SU-DHL-6 (cell line): ENCODE measurements around the gene PSMB1.
A peak's percentile ranks its signal among the peaks of the same experiment; 100 is the strongest.

ENCODE experiments used
- H2AFZ ChIP-seq: fragments of 200-600 bp; sonication (generic); 2 replicates; pipeline ENCODE4 v1.6.1; 2014; ENCODE audit warnings: low read depth, mild to moderate bottlenecking, moderate library complexity, mixed read lengths, antibody characterized with exemption, low read length; ENCODE audit not compliant: severe bottlenecking
- H3F3A ChIP-seq: fragments of 200-600 bp; shearing (Covaris generic); 2 replicates; pipeline ENCODE4 v1.6.0; 2016; ENCODE audit warnings: antibody characterized with exemption, mild to moderate bottlenecking; ENCODE audit not compliant: insufficient read depth
- H3K27ac ChIP-seq: fragments of 200-600 bp; sonication (generic); 2 replicates; pipeline ENCODE4 v1.5.1; 2016; ENCODE audit warnings: low read depth, mild to moderate bottlenecking, low read length, moderate library complexity, mixed read lengths
- H3K27me3 ChIP-seq: fragments of 200-600 bp; sonication (generic), shearing (Covaris generic); 2 replicates; pipeline ENCODE4 v1.6.0; 2014; ENCODE audit warnings: mild to moderate bottlenecking, low read length
- H3K36me3 ChIP-seq: fragments of 200-600 bp; sonication (generic); 2 replicates; pipeline ENCODE4 v1.6.1; 2014; ENCODE audit warnings: mild to moderate bottlenecking, low read length, mixed read lengths
- H3K4me2 ChIP-seq: fragments of 300-600, 200-600 bp; shearing (Covaris generic), sonication (generic); 2 replicates; pipeline ENCODE4 v1.6.0; 2014; ENCODE audit warnings: low read length, low read depth, mild to moderate bottlenecking; ENCODE audit not compliant: poor library complexity, severe bottlenecking
- H3K4me3 ChIP-seq: fragments of 200-600 bp; sonication (generic); 2 replicates; pipeline ENCODE4 v1.5.1; 2014; ENCODE audit warnings: antibody characterized with exemption, low read length, mild to moderate bottlenecking, mixed read lengths; ENCODE audit not compliant: insufficient read depth, poor library complexity, severe bottlenecking
- H3K79me2 ChIP-seq: fragments of 200-600 bp; sonication (generic); 2 replicates; pipeline ENCODE4 v1.6.1; 2014; ENCODE audit warnings: mild to moderate bottlenecking, low read length, moderate library complexity; ENCODE audit not compliant: insufficient read depth
- H3K9ac ChIP-seq: fragments of 200-600 bp; sonication (generic); 2 replicates; pipeline ENCODE4 v1.7.0; 2014; ENCODE audit warnings: mild to moderate bottlenecking, low read length
- H3K9me2 ChIP-seq: fragments of 200-600 bp; sonication (generic); replicated peaks from 2 replicates; pipeline ENCODE4 v1.6.1; 2014; ENCODE audit warnings: low read length; ENCODE audit not compliant: insufficient read depth
- H3K9me3 ChIP-seq: fragments of 200-600 bp; sonication (generic); 2 replicates; pipeline ENCODE4 v1.6.1; 2014; ENCODE audit warnings: low read length, mixed read lengths; ENCODE audit not compliant: insufficient read depth
- H4K20me1 ChIP-seq: fragments of 200-600 bp; sonication (generic); 2 replicates; pipeline ENCODE4 v1.6.1; 2014; ENCODE audit warnings: low read depth, mild to moderate bottlenecking, antibody characterized with exemption, low read length, moderate library complexity, mixed read lengths
- CTCF ChIP-seq: fragments of 200-600 bp; sonication (generic); IDR thresholded peaks from one replicate; pipeline ENCODE4 v1.5.1; 2017; ENCODE audit warnings: antibody characterized with exemption, mild to moderate bottlenecking, low read length, moderate library complexity; ENCODE audit not compliant: insufficient read depth, poor library complexity, severe bottlenecking
- EZH2phosphoT487 ChIP-seq: fragments of 200-600 bp; sonication (generic), shearing (Covaris generic); conservative IDR thresholded peaks from 2 replicates; pipeline ENCODE4 v1.6.1; 2018; ENCODE audit warnings: mild to moderate bottlenecking, antibody characterized with exemption, low read length, moderate library complexity, mixed read lengths

The PSMB1 gene

GRCh38 chr6:170553534-170554012 lies 466 bp upstream of the PSMB1 start:
- Histone ChIP-seq H3K9me3 (no peaks in the 10 kb centered on the region), H3K4me2 (peak overlapping the region; percentile 91), H3K27ac (peak overlapping the region; percentile 69), H3K36me3 (peaks cover 12% of the 10 kb centered on the region), H3F3A (peaks cover 9% of the 10 kb centered on the region), H2AFZ (peak overlapping the region; percentile 90), H3K4me3 (peak overlapping the region; percentile 98), H4K20me1 (peaks cover 23% of the 10 kb centered on the region; the same call in 1 of the 2 replicates), H3K9me2 (no peaks in the 10 kb centered on the region), H3K27me3 (no peaks in the 10 kb centered on the region), H3K79me2 (peaks cover 83% of the 10 kb centered on the region), H3K9ac (peak overlapping the region; percentile 87)
- TF ChIP-seq EZH2phosphoT487 (no peak), CTCF (no peak)

GRCh38 chr6:170545405-170545804 lies 7.7 kb downstream of the PSMB1 start:
- peaks cover 28% of the 10 kb centered on the region for H4K20me1 ChIP-seq
- no peak overlapping the region for H2AFZ ChIP-seq
- H3F3A ChIP-seq: peaks cover 1% of the 10 kb centered on the region; the same call in 1 of the 2 replicates
- H3K79me2 ChIP-seq: peaks cover 60% of the 10 kb centered on the region
- H3K9ac ChIP-seq: no peak overlapping the region
- TF ChIP-seq CTCF (no peak), EZH2phosphoT487 (no peak)
- no peak overlapping the region for H3K4me3 ChIP-seq
- no peaks in the 10 kb centered on the region for H3K9me2 ChIP-seq
- no peak overlapping the region for H3K4me2 ChIP-seq
- H3K36me3 ChIP-seq: peaks cover 75% of the 10 kb centered on the region
- H3K27me3 ChIP-seq: no peaks in the 10 kb centered on the region
- H3K9me3 ChIP-seq: no peaks in the 10 kb centered on the region
- no peak overlapping the region for H3K27ac ChIP-seq

GRCh38 chr6:170542031-170542719 lies 10.9 kb downstream of the PSMB1 start:
- no peaks in the 10 kb centered on the region for H3K9me2 ChIP-seq
- peaks cover 44% of the 10 kb centered on the region for H3K79me2 ChIP-seq
- peaks cover 70% of the 10 kb centered on the region for H3K36me3 ChIP-seq
- no peak overlapping the region for H3K9ac ChIP-seq
- no peak overlapping the region for H3K4me3 ChIP-seq
- no peak overlapping the region for H3K27ac ChIP-seq
- H2AFZ ChIP-seq: no peak overlapping the region
- no peaks in the 10 kb centered on the region for H3K27me3 ChIP-seq
- TF ChIP-seq EZH2phosphoT487: no peak
- TF ChIP-seq CTCF: no peak
- H3F3A ChIP-seq: no peaks in the 10 kb centered on the region; the same call in 1 of the 2 replicates
- no peaks in the 10 kb centered on the region for H3K9me3 ChIP-seq
- H3K4me2 ChIP-seq: no peak overlapping the region
- peaks cover 14% of the 10 kb centered on the region; the same call in 1 of the 2 replicates for H4K20me1 ChIP-seq
